HG03103 (cell line): ENCODE results near the gene PSME1.

Experiments
- ATAC-seq: cut with Tn5 transposase; IDR thresholded peaks from one replicate; pipeline ENCODE4 v1.9.1; 2021; ENCODE audit warnings: low read depth; ENCODE audit not compliant: unreplicated experiment

PSME1 gene

DNA sequence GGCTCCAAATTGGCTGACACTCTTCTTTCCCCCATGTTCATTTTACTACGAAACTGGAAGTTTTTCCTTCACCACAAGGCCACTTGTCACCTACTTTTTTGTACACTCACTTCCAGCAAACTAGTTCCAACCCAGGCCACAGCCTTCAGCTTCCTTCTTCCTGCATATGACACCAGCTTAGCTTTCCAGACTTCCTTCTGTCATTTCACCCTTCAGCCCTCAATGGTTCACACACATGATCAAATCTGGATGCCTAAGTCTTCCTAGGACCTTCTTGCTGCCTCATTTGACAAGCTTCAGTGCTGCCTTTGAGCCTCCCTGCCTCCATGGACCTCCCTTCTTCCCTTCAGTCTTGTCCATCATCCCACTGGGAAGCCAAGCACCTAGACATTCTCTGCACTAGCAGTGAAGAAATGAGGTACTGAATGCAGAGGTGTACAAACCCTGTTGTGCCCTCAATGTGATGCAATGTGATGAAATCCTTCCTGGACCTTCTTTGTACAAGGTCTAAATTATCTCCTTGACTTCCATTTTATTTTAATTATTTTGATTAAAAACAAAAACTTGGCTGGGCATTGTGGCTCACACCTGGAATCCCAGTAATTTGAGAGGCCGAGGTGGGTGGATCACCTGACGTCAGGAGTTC lies 31.6 kb downstream of the PSME1 start:
- no peak for ATAC-seq

DNA sequence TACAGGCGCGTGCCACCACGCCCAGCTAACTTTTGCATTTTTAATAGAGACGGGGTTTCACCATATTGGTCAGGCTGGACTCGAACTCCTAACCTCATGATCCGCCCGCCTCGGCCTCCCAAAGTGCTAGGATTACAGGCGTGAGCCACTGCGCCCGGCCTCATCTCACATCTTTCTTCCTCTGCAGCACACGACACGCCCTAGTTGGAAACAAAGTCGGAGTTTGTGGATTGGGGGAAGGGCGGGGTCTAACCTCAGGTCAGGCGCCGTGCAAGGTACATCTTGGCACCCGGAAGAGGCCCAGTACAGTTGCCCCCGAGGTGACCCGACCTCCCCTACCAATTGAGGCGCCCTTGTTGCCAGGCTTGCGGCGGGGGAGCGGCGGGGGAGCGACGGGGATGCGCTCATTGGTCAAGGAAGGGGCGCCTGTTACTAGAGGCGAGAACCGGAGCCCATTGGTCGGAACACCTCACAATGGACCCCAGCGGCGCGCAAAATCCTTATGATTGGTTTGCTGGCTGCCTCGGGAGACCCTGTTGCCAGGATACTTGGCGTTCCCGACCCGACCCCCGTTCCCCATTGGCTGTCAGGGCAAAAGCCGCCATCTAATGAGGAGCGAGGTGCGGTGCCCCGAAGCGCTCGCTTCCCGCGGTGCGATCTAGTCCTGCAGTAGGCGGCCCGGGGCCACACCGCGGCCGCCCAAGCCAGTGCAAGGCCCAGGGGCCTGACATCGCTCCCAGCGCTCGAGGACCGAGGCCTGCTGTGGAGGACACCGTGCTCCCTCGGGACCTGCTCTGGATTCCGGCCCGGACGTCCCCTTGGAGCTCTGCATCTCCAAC lies 35.6 kb downstream of the PSME1 start, which contains the start of gene REC8:
Gene REC8 (plus strand): TSS at position 659 of the 839 bp plus-strand sequence. CDS start 473 bp downstream, outside the sequence.
- ATAC-seq = peak; percentile 72

DNA sequence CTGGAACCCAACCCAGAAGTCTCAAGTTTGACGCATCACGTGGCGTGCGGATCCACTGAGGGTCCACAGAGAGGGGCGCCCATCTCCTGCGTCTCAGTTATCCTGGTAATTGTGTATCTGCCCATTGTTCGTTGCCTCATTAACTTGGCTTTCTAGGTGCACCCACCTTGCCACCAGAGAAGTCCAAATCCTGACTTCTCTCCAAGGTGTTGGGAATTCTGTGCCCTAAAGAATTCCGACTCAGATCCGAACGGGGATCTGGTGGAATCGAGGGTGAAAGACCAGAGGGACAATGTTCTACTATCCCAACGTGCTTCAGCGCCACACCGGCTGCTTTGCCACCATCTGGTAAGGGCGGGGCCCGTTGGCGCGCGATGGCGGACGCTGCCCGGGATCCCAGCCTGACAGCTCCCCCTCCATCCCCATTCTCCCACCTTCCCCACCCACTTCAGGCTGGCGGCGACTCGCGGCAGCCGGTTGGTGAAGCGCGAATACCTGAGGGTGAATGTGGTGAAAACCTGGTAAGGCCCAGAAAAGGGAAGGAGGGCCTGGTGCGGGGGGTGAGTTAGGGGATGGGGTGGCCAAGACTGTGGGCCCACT lies 36.4 kb downstream of the PSME1 start:
- no peak for ATAC-seq

DNA sequence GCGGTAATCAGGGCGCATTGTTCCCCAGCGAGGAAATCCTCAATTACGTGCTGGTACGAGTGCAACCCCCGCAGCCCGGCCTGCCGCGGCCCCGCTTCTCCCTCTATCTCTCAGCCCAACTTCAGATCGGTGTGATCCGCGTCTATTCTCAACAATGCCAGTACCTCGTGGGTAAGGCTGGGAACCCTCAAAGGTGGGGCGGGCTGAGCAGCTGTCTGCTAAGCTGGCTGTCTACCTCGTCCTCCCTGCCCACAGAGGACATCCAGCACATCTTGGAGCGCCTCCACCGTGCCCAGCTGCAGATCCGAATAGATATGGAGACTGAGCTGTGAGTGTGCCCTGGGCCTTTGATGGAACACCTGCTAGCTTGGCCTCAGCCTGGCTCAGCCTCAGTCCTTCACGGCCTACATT lies 36.9 kb downstream of the PSME1 start:
- ATAC-seq = no peak

DNA sequence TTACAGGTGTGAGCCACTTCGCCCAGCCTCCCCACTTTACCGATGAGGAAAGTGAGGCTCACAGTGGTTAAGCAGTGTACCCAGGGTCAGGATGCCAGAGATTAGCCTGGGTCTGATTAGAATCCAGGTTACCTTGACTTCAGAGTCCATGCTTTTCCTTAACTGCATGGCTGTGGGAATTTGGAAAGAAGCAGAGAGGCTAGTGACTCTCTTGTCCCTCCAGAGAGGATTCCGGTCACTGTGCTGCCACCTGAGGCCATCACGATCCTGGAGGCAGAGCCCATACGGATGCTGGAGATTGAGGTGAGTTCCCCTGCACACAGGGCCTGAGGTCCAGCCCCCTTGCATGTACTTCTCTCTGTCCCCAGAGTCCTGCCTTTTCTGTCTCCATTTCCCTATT lies 40.6 kb downstream of the PSME1 start:
- ATAC-seq = no peak

DNA sequence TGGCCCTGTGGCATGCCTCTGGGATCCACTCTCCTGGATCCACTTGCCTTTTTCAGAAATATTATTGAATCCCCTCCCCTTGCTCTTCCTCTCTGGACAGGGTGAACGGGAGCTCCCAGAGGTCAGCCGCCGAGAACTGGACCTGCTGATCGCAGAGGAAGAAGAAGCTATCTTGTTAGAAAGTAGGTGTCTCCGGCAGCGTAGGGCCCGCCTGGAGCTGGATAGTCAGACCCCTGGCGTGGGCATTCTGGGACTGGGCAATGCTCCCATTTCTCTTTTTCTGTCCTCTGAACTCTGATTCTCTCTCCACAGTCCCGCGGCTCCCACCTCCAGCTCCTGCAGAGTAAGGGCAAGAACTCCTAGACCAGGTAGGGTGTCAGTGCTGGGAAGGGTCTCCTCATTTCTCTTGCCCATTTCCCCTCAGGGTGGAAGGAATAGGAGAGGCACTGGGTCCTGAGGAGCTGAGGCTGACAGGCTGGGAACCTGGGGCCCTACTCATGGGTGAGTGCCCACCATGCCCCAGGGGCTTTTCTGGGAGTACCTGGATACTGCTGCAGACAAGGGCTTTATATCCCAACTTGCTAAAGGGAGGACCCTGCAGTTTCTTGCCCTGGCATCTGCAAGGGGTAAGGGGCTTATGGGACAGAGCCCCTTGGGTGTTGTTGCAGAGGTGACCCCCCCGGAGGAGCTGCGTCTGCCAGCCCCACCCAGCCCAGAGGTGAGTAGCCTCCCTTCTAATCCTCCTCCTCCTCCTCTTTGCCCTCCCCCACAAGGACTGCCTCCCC lies 41.2 kb downstream of the PSME1 start:
- no peak for ATAC-seq

DNA sequence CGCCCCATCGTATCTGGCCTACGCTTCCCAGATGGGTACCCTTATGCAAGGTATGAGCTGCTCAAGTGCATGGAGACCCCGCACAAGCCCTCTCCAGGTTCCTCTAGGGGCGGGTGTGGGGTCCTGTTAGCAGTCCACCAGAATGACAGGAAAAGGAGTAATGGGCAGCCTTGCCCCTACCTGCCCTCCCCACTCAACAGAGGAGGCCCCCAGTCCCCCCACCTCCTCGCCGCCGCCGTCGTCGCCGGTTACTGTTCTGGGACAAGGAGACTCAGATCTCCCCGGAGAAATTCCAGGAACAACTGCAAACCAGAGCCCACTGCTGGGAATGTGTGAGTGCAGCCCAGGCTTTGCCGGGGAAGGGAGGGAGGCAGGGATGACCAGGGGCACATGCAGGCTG lies 41.9 kb downstream of the PSME1 start:
- no peak for ATAC-seq

DNA sequence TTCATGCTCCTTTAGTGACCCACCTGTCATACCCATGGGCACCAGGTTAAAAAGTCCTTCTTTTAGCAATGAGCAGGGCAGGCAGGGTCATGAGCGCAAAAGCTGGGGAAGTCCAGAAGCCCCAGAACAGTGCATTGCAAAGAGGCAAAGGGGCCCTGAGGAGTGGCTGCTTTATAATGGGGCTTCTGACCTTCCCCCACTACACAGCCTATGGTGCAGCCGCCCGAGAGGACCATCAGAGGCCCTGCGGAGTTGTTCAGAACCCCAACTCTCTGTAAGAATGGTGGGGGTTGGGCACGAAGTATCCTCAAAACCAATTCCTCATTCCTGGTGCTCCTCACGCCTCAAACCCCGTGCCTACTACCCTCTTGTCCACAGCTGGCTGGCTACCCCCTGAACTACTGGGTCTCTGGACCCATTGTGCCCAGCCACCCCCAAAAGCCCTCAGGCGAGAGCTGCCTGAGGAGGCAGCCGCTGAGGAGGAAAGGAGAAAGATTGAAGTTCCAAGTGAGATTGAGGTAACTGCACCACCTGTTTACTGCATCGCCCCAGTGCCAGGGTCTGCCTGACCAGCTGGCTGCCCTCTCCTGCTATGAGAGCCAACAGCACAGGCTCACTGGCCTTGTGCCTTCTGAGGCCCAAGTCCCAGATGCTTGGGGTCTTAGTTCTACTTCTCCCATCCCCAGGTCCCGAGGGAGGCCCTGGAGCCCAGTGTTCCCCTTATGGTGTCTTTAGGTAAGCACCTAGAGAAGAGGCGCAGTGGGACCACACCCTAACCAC lies 42.6 kb downstream of the PSME1 start:
- ATAC-seq = no peak

DNA sequence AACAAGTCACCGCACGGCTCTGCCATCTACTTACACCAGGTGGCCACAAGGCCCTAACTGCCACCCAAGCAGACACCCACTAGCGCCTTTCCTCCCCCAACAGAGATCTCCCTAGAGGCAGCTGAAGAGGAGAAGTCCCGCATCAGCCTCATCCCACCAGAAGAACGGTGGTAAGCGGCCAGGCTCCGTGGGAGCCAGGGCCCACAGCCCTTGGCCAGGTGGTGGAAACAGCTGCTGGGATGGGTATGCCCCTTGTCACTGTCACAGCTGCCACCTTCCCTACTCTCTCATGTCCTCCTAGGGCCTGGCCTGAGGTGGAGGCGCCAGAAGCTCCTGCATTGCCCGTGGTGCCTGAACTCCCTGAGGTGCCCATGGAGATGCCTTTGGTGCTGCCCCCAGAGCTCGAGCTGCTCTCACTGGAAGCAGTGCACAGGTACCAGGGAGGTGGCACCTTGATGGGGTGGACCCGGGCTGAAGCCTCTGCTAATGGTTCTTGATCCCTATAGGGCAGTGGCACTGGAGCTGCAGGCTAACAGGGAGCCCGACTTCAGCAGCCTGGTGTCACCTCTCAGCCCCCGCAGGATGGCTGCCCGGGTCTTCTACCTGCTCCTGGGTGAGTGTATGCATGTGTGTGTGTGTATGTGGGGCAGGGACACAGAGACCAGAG lies 43.4 kb downstream of the PSME1 start:
- no peak for ATAC-seq

DNA sequence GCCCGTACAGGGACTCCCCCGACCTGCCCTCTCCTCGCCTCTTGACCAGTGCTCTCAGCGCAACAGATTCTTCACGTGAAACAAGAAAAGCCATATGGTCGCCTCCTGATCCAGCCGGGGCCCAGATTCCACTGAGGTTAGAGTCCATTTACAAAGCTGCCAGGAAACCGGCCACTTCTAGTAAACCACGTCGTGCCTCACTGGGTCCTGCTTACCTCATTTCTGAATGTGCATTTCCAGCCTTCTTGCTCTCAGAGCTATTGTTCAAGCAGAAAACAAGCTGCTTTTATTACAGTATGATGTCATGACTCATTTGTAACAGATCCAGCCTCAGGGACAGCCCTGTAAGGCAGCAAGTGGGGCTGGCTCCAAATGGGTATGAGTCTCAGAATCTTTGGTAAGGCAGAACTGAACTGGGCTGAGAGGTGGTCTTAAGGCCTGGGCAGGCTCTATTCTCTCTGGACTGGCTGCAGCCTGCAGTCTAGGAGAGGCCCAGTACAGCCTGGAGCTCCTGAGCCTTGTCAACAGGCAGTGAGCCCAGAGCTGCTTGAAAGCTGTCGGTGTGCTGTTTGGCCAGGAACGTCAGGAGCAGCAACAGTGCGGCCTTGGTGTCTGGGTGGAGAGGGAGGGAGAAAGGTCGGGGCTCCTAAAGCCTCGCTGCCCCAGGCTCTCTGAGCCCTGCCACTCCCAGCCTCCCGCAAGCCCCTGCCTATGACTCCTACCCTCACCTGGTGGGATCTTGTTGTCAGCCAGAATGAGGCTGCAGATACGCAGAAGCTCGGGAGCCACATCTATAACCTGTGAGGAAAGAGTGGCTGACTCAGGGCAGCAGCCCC lies 44.2 kb downstream of the PSME1 start:
- ATAC-seq = no peak

DNA sequence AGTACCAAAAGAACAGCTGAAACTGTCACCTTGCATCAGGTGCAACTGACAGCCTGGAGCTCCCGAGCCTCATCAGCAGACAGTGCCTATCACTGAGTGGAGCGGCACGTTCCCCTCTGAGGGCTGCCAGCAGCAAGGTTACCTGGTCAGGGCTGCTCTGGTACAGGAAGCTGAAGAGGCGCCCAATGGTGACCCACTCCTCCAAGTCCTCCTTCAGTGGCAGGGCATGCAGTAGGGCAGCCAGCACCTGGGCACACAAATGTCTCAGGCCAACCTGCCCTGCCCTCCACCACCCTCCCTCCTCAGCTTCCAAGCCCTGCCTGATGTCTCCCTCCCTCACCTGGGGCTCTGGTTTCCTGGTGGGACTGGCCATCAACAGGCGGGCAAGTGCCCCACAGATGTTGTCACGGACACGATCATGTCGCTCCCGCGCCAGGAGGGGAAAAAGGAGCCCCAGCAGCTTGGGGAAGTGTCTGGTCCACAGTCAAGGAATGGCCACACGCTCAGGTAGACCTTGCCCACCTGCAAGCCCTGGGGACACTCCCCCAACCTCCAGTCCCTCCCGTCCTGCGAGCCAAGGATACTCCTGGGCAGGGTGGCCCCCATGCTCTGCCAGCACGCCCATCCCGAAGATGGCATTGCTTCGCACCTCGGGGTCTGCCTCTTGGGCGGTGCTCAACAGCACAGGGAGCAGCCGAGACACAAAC lies 45.5 kb downstream of the PSME1 start:
- no peak for ATAC-seq

DNA sequence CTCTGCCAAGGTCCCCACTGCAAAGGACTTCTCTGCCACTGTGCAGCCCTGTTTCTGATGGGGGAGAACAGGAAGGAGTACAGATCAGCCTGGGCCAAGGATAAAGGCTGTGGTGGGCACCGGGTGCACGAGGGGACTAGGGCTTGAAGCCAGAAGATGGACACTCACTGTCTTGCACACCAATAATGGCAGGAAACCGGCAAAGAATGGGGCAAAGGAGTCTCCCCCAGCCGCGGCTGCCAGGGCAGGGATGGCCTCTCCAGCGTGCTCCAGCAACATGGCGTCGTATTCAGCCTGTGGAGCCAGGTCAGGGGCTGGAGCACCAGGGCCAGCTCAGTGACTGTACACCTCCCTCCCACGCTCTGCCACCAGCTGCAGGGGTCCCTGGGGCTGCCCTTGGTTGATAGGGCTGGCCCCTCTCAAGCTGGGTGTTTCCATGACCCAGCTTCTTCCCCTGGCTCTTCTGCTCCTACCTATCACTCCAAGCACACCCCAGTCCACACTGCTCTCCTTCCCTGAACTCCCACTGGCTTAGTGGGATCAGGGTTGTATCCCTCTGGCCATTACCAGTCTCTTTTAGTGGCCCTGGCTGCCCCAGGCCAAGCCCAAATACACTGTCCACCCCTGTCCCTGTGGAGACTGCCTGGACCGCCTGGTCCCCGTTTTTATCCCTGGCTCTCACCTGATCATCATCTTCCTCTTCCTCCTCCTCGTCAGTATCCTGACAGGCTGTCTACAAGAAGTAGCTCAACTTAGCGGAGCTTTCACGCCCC lies 46.3 kb downstream of the PSME1 start:
- ATAC-seq = no peak

DNA sequence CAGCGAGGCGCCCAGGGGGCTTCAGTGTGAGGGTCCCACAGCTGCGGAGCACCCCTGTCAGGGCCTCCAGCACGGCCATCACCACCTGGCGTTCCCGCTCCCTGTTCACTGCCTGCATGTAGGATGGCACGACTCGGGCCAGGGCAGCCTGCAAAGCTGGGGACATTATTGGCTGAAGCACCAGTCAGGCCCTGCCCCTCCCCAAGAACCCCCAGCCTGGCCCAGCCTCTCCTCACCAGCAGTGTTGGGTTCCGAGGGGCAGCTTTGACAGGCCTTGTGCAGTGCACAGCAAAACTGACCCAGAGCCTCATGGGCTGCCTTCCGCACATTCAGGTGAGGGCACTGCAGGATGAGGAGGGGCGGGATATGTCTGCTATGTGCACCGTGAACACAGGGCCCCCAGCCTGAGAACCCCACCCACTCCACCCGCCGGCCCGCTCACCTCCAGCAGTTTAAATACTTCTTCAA lies 47.1 kb downstream of the PSME1 start:
- ATAC-seq = no peak

DNA sequence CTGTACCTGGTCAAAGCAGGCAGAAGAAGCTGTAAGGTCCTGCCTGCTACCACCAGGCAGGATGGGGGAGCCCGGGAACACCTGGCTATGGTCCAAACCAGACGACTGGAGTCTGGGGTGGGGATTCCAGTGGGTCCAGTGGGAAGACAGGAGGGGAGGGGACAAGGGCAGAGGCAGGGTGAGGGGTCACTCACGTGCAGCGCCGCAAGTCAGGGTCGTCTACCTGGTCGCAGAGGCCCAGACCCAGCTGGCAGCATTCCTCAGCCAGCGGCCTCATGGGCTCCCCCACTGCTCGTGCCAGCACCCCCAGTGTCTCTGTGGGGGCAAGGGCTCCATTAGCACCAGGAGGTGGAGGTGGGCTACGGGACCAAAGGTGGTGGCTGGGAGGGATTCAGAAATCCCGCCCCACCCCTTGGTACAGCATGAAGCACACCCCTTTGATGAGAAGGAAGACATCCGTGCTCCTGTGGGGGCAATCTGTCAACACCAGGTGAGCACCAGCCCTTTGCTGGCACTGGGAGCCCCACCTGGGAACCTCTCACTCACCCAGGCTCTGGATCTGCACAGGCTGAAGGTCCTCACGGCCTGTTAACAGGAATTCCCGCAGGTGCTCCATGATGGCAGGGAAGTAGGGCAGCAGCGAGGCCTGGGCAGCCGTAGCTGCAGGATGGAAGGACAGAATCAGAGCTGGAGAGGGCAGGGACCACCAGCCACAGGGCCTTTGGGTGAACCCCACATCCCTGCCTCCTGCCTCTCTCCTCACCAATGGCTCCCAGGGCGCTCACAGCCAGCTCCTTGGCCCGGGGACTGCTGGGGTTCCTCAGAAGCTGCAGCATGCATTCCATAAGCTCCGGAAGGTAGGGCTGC lies 48.3 kb downstream of the PSME1 start:
- ATAC-seq = no peak

DNA sequence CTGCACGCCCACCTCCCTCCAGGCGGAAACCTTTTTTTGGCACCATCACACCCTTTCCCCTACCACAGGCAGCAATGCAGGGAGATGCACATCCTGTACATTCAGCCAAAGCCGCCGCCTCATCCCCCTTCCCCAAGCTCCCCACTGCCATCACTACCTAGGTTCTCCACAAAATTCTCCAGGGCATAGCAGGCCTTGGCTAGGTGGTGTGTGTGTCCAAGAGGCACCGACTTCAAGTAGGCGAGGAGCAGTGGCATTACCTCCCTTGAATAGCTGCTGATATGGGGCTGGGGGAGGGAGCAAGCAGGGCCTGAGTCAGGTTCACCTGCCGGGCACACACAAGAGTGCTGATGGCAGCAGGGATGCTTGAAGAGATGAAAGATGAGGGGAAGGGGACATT lies 49.0 kb downstream of the PSME1 start:
- no peak for ATAC-seq

DNA sequence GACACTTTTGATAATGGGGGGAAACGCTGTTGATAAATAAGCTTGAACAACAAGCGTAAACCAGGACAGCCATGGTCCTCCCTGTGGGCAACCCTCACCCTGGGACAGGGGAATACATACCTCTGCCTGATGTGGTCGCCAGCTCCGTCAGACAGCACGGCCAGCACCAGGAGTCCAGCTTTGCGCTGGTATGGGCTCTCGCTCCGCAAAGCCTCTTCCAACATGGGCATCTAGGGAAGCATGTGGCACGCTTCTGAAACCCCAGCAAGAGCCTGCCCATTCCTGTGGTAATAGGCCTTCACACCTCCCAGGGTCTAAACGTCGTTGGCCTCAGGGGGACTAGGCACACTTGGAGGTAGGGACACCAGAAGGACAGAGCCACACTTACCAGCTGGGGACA lies 49.7 kb downstream of the PSME1 start:
- ATAC-seq = no peak
